Measurements from ENCODE around the gene NPPB.

The NPPB gene

DNA sequence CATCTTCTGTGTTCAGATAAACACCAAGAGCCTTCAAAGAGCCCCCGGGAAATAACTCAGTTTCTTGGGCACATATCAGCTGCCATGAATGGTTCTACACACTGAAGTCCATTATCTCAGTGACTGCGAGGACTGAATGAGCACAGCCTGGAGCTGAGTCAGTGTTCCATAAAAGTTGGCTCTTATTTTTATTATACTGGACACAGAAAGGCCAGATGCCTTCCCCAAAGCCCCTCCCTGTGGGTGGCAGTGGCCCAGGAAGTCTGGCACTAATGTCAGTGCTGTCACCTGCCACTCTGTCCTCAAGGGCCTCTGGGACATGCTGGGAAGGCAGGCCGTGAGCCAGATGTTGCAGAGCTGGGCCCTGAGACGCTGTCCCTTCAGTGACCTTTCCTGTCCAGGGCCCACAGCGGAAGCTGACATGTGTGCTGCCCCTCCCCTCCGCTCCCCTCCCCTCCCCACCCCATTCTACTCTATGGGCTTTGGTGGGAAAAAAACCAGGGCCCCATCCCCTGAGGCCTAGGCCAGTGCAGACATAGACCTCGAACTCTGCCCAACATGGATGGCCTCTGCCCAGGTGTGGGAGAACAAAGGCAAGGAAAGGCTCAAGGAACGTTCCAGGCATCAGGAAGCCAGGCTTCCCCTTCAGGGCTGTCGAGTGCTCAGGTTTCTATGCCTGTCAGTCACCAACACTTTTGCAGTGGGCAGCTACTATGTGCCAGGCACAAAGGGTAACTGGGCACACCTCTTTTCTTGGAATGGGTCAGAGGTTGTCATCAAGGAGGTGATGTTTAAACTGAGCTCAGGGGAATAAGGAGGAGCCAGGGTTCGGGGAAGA, 22.4 kb upstream of the NPPB start:
- no peak for DNase-seq (ENCODE audit: low spot score)

DNA sequence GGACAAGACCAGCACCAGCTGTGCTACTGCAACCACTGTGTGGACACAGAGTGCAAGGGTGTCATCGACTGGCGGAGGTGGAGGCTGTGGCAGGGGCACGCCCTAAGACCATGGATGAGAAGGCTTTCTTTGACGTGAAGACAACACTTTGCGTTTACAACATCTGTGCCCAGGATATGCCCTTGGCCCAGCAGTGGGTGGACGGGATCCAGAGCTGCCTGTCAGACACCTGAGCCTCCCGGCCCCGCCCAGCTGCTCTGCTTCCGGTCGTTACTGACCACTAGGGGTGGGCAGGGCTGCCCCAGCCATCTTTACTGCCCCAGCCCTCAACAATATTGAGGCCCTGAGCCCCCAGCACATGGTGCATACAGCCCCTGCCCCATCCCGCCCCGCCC, 21.4 kb upstream of the NPPB start:
- DNase-seq (ENCODE audit: low spot score) = no peak

DNA sequence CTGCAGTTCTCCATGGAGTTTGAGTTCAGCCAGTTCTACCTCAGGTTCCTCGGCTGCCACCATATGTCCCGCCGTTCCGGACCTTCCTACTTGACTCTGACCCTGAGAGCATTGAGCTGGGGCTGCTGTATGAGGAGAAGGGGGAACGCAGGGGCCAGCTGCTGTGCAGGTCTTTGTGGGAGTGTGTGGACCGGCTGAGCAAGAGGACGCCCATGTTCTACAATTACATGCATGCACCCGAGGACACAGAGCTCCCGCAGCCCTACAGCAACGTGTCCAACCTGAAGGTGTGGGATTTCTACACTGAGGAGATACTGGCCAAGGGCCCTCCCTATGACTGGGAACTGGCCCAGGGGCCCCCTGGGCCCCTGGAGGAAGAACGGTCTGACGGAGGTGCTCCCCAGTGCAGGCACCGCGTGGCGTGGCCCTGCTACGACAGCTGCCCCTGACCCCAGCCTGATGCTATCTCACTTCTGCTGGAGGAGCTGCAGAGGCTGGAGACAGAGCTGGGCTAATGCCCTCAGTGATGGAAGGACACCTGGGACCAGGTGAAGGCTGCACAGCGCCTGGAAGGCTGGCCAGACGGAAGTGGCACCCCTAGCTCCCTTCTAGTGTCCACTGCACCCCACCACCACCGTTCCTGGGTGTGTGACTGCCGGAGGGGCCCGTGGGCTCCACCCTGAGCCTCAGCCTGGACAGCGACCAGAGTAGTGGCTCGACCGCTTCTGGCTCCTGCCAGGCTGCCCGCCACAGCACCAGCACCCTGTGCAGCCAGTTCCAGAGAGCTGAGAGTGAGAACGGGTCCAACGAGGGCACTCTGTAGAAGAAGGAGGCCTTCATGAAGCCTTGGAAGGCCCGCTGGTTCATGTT, 20.8 kb upstream of the NPPB start:
- DNase-seq (ENCODE audit: low spot score) = no peak

DNA sequence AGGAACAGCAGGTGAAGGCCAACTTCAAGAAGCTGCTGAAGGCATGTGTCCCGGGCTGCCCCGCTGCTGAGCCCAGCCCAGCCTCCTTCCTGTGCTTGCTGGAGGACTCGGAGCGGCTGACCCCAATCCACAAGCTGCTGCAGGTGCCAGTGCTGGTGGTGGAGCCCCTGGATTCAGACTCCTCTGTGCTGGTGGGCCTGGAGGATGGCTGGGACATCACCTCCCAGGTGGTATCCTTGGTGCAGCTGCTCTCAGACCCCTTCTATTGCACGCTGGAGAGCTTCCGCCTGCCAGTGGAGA, 20.1 kb upstream of the NPPB start:
- DNase-seq (ENCODE audit: low spot score) = no peak

DNA sequence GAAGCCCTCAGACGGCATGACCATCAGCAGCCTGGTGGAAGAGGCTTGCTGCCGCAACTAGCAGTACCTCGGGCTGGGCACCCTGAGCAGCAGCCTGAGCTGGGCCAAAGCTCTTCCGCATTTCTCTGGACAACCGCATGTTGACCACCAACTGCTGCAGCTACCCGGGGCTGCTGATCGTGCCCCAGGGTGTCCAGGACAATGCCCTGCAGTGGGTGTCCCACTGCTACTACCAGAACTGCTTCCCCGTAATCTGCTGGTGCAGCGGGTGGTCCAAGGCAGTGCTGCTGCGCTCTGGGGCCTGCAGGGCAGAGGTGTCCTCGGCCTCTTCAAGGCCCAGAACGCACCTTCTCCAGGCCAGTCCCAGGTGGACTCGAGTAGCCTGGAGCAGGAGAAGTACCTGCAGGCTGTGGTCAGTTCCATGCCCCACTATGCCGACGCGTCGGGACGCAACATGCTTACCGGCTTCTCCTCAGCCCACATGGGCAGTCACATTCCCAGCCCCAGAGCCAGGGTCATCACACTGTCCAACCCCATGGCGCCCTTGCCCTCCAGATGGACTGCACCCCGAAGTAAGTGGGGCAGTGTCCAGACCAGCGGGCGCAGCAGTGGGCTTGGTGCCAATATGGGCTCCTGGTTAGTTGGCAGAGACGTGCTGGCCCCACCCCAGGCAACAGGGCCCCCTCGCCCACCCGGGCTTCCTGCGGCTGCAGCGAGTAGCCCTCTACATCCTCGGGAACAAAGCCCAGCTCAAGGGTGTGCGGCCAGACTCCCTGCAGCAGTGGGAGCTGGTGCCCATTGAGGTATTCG, 19.5 kb upstream of the NPPB start:
- no peak for DNase-seq (ENCODE audit: low spot score)

DNA sequence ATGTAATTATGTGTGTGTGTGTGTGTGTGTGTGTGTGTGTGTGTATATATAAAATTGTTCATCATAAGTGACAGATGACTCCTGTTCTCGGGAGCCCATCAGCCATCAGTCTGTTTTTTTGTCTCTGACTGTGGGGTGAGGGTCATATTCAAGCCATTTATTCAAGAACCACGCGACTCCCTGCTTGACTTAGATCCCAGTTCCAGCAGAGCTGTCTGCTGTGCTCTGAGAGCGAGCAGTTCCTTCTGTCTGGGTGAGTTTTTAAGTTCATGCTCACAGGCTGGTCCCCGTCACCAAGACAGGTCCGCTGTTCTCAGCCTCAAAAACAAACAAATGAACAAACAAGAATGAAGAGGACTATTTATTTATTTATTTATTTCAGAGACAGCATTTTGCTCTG, 18.3 kb upstream of the NPPB start:
- DNase-seq (ENCODE audit: low spot score) = no peak

DNA sequence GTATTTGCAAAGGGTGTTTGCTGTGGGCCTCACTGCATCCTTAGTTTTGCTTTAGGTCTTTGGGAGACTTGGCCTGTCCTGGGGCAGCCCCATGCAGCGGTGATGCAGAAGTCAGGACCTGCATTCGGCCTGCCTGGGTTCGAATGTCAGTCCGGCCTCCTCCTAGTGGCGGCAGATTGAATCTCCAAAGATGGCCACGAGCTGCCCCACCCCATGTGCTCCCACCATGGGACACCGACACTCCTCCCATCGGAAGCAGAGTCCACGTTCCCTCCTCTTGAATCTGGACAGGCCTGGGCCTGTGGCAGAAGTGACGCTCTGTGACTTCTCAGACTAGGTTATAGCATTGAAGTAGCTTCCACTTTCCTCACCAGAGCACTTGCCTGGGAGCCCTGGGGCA, 16.3 kb upstream of the NPPB start:
- DNase-seq (ENCODE audit: low spot score) = no peak

DNA sequence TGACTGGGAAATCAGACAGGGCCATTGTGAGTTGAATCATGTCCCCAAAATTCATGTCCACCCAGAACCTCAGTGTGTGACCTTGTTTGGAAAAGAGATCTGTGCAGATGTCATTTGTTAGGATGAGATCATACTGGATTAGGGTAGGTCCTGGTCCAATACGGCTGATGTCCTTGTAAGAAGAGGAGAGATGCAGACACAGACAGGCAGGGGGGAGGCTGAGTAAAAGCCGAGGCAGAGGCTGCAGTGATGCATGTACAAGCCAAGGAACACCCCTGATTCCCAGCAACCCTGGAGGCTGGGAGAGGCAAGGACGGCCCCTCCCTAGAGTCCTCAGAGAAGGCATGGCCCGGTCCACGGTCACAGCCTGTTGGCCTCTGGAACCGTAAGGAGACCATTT, 15.9 kb upstream of the NPPB start:
- DNase-seq (ENCODE audit: low spot score) = no peak

DNA sequence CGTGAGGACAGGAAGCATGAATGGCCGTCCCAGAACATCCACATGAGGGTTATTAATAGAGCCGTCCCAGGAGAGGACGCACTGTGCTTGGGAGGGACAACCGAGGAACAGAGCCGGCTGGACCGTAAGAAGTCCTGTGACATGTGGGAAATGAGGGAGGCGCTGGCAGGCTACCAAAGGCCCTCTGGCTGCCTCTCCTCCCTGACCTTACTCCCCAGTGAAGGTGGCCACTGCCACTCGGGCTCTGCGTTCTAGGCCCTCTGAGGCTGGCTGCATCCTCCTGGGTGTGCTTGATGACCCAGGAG, 15.5 kb upstream of the NPPB start:
- no peak for DNase-seq (ENCODE audit: low spot score)

DNA sequence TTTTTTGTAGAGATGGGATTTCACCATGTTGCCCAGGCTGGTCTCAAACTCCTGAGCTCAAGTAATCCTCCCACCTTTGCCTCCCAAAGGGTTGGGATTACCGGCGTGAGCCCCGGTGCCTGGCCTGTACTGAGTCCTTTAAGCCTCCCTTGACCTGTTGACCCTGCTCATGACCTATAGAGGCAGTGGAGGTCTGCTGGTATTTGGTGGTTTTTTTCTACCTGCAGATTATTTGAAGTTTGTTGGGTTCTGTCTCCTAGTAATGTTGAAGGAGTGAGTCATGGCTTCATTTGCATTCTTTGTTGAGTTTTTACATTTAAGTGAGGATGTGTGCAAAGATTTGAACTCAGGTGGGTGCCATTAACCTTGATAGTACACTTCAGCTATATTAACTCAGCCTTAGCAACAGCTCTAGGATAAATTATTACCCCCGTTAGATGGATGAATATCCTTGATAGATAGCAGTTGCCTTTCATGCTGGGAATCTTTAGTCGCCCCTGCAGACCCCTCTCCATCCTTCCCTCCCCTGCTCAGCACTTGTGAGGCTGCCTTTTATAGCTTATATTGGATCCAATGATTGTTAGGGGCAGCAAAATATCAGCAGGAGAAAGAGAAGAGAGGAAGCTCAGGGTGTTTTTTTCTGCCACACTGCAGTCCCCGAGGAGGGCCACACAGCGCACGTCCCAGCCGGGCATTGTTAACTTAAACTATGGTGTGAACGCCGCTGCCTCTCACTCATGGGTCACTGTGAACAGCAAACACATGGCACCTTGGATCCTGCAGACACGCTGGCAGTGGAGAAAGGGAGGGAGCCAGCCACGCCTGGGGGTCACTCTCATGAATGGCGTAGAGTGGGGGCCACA, 14.9 kb upstream of the NPPB start:
- DNase-seq (ENCODE audit: low spot score) = no peak

DNA sequence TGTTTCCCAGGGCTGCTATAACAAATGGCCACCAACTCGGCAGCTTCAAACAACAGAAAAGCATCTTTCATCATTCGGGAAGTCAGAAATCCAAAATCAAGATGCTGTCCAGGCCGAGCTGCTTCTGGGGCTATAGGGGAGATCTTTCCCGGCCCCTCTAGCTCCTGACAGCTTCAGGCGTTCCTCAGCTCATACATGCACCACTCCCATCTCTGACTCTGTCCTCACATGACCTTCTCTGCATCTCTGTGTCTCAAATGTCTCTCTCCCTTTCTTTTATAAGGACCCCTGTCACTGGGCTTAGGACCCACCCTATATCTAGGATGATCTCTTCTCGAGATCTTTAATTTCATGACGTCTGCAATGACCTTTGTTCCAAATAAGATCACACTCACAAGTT, 13.8 kb upstream of the NPPB start:
- no peak for DNase-seq (ENCODE audit: low spot score)

DNA sequence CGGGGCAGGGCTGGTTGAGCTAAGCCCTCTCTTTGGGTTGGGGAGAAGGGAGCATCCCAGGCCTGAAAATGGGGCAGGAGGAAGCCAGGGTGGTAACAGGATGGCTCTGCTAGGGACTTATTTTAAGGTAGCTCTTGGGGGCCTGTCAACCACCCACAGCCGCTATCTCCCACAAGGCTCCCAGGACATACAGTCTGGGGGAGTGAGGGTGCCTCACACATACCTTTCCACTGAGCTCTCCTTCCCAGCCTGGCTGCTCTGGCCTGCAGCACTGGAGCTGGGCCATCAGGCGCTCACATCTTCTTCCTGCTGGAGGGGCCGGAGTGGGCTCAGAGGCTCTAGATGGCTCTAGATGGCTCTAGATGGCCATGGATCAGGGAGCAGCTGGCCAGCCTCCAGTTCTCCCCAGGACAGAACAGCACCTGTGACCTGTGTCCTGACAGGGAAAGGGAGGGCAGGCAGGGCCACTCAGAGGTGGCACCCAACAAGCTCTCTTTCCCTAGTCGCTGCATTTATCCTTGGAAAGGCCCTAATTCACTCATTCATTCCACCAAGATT, 11.0 kb upstream of the NPPB start:
- DNase-seq (ENCODE audit: low spot score) = no peak

DNA sequence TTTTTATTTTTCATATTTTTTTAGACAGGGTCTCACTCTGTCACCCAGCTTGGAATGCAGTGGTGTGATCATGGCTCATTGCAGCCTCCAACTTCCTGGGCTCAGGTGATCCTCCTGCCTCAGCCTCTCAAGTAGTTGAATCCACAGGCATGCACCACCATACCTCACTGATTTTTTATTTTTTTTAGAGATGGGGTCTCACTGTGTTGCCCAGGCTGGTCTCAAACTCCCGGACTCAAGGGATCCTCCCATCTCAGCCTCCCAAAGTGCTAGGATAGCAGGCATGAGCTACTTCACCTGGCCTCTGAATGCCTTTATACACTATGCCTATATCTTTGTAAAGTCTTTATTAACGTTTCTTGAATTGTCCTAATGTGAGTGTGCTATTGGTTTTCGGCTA, 10.4 kb upstream of the NPPB start:
- DNase-seq (ENCODE audit: low spot score) = no peak

DNA sequence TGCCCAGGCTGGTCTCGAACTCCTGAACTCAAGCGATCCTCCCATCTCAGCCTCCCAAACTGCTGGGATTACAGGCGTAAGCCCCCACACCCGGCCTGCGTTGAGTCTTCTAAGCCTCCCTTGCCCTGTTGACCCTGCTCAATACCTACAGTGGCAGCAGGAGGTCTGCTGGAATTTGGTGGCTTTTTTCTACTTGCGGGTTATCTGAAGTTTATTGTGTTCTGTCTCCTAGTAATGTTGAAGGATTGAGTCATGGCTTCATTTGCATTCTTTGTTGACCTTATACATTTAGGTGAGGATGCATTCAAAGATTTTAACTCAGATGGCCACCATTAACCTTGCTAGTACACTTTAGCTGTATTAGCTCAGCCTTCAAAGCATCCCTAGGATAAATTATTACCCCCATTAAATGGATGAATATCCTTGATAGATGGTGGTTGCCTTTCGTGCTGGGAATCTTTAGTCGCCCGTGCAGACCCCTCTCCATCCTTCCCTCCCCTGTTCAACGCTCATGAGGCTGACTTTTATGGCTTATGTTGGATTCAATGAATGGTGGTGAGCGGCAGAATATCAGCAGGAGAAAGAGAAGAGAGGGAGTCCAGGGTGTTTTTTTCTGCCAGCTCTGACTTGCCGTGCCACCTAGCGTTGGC, 9.7 kb upstream of the NPPB start:
- no peak for DNase-seq (ENCODE audit: low spot score)

DNA sequence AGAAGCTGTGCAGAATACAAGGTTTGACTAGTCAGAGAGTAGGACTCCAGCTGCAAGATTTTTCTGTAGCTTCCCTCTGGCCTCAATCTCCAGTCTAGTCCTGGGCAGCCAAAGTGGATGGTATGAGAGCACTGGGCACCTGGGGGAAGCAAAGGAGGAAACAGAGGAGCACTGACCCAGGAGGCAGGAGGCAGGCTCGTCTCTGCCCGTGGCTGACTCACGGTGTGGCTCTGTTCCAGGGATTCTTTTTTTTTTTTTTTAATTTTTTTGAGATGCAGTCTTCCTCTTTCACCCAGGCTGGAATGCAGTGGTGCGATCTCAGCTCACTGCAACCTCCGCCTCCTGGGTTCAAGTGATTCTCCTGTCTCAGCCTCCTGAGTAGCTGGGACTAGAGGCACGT, 4.1 kb upstream of the NPPB start:
- DNase-seq (ENCODE audit: low spot score) = no peak

DNA sequence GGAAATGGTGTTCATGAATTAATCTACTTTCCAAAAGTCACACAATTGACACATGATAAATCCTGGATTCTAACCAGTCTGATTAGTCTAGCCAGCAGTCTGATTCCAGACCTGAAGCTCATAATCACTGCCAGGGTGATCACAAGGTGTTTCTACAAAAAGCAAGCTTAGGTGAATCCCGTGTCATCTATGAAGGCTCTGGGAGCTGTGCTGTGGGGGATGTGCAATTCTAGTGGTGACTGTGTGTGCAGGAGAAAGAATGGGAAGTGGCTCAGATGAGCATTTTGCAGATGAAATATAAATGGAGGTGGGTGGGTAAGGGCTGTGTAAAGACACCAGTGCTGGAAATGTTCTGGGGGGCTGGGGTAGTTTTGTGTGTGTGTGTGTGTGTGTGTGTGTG, 1.8 kb upstream of the NPPB start:
- DNase-seq (ENCODE audit: low spot score) = no peak

DNA sequence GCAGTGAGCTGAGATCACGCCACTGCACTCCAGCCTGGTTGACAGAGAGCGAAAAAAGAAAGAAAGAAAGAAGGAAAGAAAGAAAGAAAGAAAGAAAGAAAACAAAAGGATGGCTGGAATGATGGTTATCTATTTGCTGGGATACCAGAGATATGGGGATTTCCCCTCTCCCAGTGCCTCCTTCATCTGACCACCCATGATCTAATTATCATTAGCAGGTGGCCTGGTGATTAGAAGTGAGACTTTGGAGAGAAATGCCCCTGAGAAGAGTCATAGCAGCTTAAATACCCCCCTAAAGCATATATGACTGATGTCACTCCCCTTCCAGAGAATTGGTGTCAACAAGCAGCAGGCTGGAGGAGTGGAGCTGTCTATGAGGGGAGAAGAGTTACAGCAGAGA, 1.3 kb upstream of the NPPB start:
- no peak for DNase-seq (ENCODE audit: low spot score)

DNA sequence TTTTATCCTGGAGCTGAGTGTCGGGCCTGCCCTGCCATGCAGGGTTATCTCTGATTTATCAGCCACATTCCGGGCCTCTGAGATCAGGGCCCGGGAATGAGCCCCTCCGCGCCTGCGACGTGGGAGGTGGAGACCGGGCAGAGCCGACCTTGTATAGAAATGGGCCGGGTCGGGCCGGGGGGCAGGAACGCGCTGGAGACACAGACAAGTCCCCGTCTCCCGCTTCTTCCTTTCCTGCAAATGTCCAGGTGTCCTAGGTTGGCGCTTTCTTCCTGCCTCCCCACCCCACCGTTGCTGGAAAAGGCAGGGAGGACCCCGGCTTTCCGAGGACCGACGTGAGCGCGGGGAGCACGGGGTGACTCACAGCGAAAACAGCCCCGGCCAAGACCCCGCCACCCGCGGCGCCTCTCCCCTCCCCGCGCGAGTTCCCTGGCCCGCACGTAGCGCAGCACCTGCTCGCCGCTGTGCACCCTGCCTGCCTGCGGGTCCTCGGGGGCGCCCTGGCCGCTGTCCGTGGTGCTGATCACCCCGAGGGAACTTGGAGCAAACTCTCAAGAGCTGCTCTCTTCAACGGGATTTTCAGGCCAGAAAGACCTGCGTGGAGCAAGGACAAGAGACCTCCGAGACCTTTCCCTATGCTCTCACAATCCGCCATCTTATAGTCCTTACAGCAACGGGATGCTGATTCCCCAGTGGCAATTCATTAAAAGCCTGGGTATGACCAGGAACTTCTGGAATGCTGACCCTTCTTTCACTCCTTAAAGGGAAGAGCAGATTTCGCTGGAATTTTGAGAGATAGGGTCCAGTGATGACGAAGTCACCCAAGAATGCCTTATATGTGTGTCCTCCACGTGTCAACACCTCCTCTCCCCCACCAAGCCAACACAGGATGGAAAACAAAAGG, 475 bp upstream of the NPPB start:
- peak; percentile 52 for DNase-seq (ENCODE audit: low spot score)

DNA sequence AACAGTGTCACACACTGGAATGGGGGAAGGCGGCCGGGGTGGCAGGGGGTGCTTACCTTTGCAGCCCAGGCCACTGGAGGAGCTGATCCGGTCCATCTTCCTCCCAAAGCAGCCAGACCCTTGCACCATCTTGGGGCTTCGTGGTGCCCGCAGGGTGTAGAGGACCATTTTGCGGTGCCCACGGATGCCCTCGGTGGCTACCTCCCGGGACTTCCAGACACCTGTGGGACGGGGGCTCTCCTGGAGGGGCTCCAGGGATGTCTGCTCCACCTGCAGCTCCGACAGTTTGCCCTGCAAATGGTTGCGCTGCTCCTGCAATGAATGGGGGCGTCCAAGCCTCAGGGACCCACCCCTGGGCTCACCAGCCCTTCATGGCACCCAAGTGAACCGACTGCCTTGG, 587 bp downstream of the NPPB start:
- no peak for DNase-seq (ENCODE audit: low spot score)

DNA sequence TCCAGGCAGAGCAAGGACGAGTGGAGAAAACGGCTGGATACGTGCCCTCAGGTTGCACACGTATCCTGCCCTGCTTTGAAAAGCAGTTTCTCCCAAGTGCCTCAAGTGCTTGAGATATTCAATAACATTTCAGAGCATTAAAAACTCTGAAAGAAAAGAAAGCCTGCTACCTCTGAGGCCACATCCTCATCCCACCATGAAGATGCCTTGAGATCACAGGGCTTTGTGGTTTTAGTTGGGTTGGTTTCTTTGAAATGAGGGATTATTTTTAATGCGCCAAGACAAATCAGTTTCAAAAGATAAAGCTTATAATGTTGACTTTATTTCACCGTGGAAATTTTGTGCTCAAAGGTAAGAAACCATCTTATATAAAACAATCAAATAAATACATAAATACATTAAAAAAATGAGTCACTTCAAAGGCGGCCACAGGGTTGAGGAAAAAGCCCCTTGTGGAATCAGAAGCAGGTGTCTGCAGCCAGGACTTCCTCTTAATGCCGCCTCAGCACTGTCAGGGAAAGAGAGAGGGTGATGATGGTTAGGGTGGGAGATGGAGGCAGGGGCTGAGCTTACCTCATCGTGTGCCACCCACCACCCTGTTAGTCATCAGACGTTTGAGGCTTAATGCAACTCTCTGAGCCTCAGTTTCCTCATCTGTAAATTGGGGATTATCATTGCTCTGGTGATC, 1.4 kb downstream of the NPPB start:
- no peak for DNase-seq (ENCODE audit: low spot score)
